ENCODE data around the gene PAX8.

PAX8 gene

DNA sequence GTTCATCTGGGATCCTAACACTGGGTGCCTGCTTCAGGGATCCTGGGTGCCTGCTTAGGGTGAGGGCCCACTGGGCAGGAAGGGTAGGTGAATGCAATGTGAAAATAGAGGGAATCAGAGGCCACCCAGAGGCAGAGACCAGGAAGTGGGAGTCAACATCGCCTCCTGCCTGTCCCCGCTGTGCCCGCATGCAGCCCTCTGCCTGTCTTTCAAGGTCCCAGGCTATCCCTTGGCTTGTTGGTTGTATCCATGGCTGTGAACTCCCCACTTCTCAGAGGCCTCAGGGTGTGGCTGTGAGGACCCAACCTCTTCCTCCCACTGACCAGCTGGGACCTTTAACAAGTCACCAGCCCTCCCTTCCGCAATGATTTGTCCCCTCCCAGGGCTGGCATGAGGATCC is 78.5 kb downstream of the PAX8 start:
- H3K27me3 ChIP-seq (ENCODE audit: insufficient read depth, low read length, poor library complexity): no peaks in the 10 kb centered on the region
- no peak overlapping the region for H3K4ac ChIP-seq (ENCODE audit: low read depth, low read length)
- no peak overlapping the region for H4K5ac ChIP-seq (ENCODE audit: low read length)
- no peaks in the 10 kb centered on the region for H3K4me1 ChIP-seq (ENCODE audit: control insufficient read depth, low read depth, low read length)
- no peaks in the 10 kb centered on the region for H3K36me3 ChIP-seq (ENCODE audit: control insufficient read depth, insufficient read depth, low read length)
- H4K8ac ChIP-seq (ENCODE audit: low read depth, low read length): no peak overlapping the region
- no peaks in the 10 kb centered on the region for H3K79me1 ChIP-seq (ENCODE audit: low read length)
- no peak overlapping the region for H3K4me3 ChIP-seq (ENCODE audit: low read length)
- no peak overlapping the region for H2BK120ac ChIP-seq (ENCODE audit: low read depth, low read length)
- H3K4me2 ChIP-seq (ENCODE audit: low read length): no peak overlapping the region
- no peak overlapping the region for H2BK15ac ChIP-seq (replicated peaks; ENCODE audit: low read depth)
- no peak overlapping the region for H3K18ac ChIP-seq (ENCODE audit: low read length)
- no peak overlapping the region for H3K23ac ChIP-seq (ENCODE audit: low read length)
- no peaks in the 10 kb centered on the region for H3K79me2 ChIP-seq (ENCODE audit: control insufficient read depth, insufficient read depth, low read length)
- H3K27ac ChIP-seq (ENCODE audit: low read depth, low read length): no peak overlapping the region
- no peak overlapping the region for H2AK5ac ChIP-seq (ENCODE audit: low read length)
- no peak overlapping the region for H3K9ac ChIP-seq (ENCODE audit: low read length)
- no CpG with 5 or more reads among the region's 4 CpGs for WGBS (ENCODE audit: extremely low coverage, insufficient coverage, low lambda C conversion rate)
- no peak overlapping the region for H3K56ac ChIP-seq (ENCODE audit: low read length)
- peak; percentile 50 for DNase-seq
- no peak overlapping the region for H2BK5ac ChIP-seq (ENCODE audit: low read length)

DNA sequence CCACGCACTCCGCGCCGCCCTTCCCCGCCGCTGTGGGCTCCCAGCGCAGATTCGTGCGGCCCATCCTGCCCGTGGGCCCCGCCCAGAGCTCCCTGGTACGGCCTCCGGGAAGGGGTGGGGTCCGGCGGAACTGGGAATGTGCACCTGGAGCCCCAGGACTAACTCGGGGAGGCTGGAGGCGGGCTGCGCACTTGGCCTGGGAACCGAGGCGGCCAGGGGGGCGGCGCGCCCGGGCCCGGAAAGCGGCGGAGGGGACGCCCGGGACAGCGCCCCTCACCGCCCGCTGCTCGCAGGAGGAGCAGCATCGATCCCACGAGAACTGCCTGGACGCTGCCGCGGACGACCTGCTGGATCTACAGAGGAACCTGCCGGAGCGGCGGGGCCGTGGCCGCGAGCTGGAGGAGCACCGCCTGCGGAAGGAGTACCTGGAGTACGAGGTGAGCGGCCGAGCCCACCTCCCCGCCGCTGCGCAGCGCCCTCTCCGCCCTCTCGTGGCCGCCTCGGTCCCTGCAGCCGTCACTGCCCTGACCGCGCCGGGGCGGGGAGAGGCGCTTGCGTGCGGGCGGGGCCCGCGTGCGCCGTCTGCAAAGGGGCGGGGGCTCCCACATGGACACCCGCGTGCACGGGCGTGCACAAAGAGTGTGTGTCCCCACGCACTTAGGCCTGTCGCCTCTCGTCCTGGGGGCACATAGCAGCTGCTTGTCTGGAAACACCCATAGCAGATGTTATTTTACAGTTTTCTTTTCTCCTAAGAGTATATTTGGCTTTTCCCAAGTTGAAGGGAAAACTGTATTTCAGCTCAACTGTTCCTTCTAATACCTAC is 79.7 kb downstream of the PAX8 start:
- H3K36me3 ChIP-seq (ENCODE audit: control insufficient read depth, insufficient read depth, low read length): no peaks in the 10 kb centered on the region
- peak overlapping the region; percentile 81 for H3K9ac ChIP-seq (ENCODE audit: low read length)
- H4K5ac ChIP-seq (ENCODE audit: low read length): no peak overlapping the region
- no peak overlapping the region for H3K23ac ChIP-seq (ENCODE audit: low read length)
- H3K4ac ChIP-seq (ENCODE audit: low read depth, low read length): no peak overlapping the region
- no peak overlapping the region for H2BK5ac ChIP-seq (ENCODE audit: low read length)
- H4K8ac ChIP-seq (ENCODE audit: low read depth, low read length): no peak overlapping the region
- H2AK5ac ChIP-seq (ENCODE audit: low read length): no peak overlapping the region
- no peak overlapping the region for H3K27ac ChIP-seq (ENCODE audit: low read depth, low read length)
- H2BK120ac ChIP-seq (ENCODE audit: low read depth, low read length): no peak overlapping the region
- no peaks in the 10 kb centered on the region for H3K79me2 ChIP-seq (ENCODE audit: control insufficient read depth, insufficient read depth, low read length)
- H3K4me3 ChIP-seq (ENCODE audit: low read length): peak overlapping the region; percentile 57
- H3K27me3 ChIP-seq (ENCODE audit: insufficient read depth, low read length, poor library complexity): no peaks in the 10 kb centered on the region
- WGBS (ENCODE audit: extremely low coverage, insufficient coverage, low lambda C conversion rate): no CpG with 5 or more reads among the region's 79 CpGs
- no peaks in the 10 kb centered on the region for H3K4me1 ChIP-seq (ENCODE audit: control insufficient read depth, low read depth, low read length)
- peak overlapping the region; percentile 15 for H3K18ac ChIP-seq (ENCODE audit: low read length)
- H3K79me1 ChIP-seq (ENCODE audit: low read length): no peaks in the 10 kb centered on the region
- H3K56ac ChIP-seq (ENCODE audit: low read length): peak overlapping the region; percentile 90
- peak overlapping the region; percentile 87 for H3K4me2 ChIP-seq (ENCODE audit: low read length)
- peak; percentile 89 for DNase-seq
- no peak overlapping the region for H2BK15ac ChIP-seq (replicated peaks; ENCODE audit: low read depth)

DNA sequence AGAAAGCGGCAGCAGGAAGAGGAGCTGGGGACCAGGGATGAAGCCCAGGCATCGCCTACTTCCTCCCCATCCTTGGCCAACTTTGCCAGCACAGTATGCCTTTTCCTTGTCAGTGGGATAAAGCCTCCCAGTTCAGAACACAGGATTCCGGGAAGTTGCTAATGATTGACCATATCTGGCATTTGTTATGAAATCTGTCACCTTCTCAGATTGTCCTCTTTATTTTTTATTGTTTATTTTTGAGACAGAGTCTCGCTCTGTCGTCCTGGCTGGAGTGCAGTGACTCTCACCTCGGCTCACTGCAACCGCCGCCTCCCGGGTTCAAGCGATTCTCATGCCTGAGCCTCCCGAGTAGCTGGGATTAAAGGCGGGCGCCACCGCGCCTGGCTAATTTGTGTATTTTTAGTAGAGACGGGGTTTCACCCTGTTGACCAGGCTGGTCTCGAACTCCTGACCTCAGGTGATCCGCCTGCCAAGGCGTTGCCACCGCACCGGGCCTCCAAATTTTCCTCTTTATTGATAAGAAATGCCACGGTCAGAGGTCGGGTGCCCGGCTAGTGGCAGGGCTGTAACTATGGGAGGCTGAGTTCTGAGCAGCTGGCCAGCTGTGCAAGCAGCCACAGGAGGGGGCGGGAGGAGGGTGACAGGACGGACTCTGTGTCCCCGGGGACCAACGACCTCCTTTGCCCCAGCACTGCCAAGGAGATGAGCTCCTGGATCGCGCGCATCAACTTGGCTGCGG is 80.5 kb downstream of the PAX8 start:
- Histone ChIP-seq H3K18ac (ENCODE audit: low read length) (no peak overlapping the region), H3K4me2 (ENCODE audit: low read length) (peak overlapping the region; percentile 77), H3K36me3 (ENCODE audit: control insufficient read depth, insufficient read depth, low read length) (no peaks in the 10 kb centered on the region), H4K8ac (ENCODE audit: low read depth, low read length) (no peak overlapping the region), H4K5ac (ENCODE audit: low read length) (no peak overlapping the region), H3K4ac (ENCODE audit: low read depth, low read length) (no peak overlapping the region), H3K4me3 (ENCODE audit: low read length) (peak overlapping the region; percentile 57), H2BK5ac (ENCODE audit: low read length) (no peak overlapping the region), H3K23ac (ENCODE audit: low read length) (no peak overlapping the region), H3K79me1 (ENCODE audit: low read length) (no peaks in the 10 kb centered on the region), H2BK15ac (replicated peaks; ENCODE audit: low read depth) (no peak overlapping the region), H3K79me2 (ENCODE audit: control insufficient read depth, insufficient read depth, low read length) (no peaks in the 10 kb centered on the region), H3K9ac (ENCODE audit: low read length) (peak overlapping the region; percentile 81), H3K27me3 (ENCODE audit: insufficient read depth, low read length, poor library complexity) (no peaks in the 10 kb centered on the region), H2BK120ac (ENCODE audit: low read depth, low read length) (no peak overlapping the region), H3K4me1 (ENCODE audit: control insufficient read depth, low read depth, low read length) (no peaks in the 10 kb centered on the region), H2AK5ac (ENCODE audit: low read length) (no peak overlapping the region), H3K56ac (ENCODE audit: low read length) (peak overlapping the region; percentile 90), H3K27ac (ENCODE audit: low read depth, low read length) (no peak overlapping the region)
- DNase-seq: no peak
- no CpG with 5 or more reads among the region's 32 CpGs for WGBS (ENCODE audit: extremely low coverage, insufficient coverage, low lambda C conversion rate)

DNA sequence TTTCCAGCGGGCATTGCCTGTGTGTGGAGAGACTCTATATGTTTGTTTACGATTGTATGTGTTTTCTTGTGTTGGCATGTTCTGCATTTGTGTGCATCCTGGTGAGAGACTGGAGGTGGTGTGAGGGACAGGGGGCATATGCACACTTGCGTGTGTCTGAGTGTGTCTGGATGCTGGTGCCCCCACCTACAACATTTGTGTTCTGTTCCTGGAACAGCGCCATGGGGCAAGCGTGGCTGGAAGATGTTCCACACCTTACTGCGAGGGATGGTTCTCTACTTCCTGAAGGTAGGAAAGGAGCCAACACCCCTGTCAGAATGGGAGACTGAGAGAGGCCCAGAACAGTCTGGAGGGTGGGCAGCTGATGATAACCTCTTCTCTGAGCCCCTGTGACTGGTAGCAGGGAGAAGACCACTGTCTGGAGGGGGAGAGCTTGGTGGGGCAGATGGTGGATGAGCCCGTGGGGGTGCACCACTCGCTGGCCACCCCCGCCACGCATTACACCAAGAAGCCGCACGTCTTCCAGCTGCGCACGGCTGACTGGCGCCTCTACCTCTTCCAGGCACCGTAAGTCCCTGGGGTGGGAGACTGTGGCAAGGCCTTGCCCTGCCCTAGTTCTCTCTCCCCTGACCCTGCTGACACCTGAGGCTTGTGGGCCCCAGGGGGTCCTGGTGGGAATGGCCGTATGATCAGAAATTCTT is 81.2 kb downstream of the PAX8 start:
- no peak overlapping the region for H3K4me3 ChIP-seq (ENCODE audit: low read length)
- H3K79me2 ChIP-seq (ENCODE audit: control insufficient read depth, insufficient read depth, low read length): no peaks in the 10 kb centered on the region
- H3K79me1 ChIP-seq (ENCODE audit: low read length): no peaks in the 10 kb centered on the region
- no peak overlapping the region for H3K9ac ChIP-seq (ENCODE audit: low read length)
- H3K4me2 ChIP-seq (ENCODE audit: low read length): no peak overlapping the region
- no CpG with 5 or more reads among the region's 17 CpGs for WGBS (ENCODE audit: extremely low coverage, insufficient coverage, low lambda C conversion rate)
- no peak overlapping the region for H2AK5ac ChIP-seq (ENCODE audit: low read length)
- H3K4me1 ChIP-seq (ENCODE audit: control insufficient read depth, low read depth, low read length): no peaks in the 10 kb centered on the region
- no peak overlapping the region for H2BK120ac ChIP-seq (ENCODE audit: low read depth, low read length)
- H3K23ac ChIP-seq (ENCODE audit: low read length): no peak overlapping the region
- H4K5ac ChIP-seq (ENCODE audit: low read length): no peak overlapping the region
- H2BK15ac ChIP-seq (replicated peaks; ENCODE audit: low read depth): no peak overlapping the region
- no peak overlapping the region for H3K4ac ChIP-seq (ENCODE audit: low read depth, low read length)
- no peaks in the 10 kb centered on the region for H3K36me3 ChIP-seq (ENCODE audit: control insufficient read depth, insufficient read depth, low read length)
- no peak overlapping the region for H3K56ac ChIP-seq (ENCODE audit: low read length)
- DNase-seq: no peak
- H2BK5ac ChIP-seq (ENCODE audit: low read length): no peak overlapping the region
- H3K27me3 ChIP-seq (ENCODE audit: insufficient read depth, low read length, poor library complexity): no peaks in the 10 kb centered on the region
- no peak overlapping the region for H4K8ac ChIP-seq (ENCODE audit: low read depth, low read length)
- H3K27ac ChIP-seq (ENCODE audit: low read depth, low read length): no peak overlapping the region
- no peak overlapping the region for H3K18ac ChIP-seq (ENCODE audit: low read length)

DNA sequence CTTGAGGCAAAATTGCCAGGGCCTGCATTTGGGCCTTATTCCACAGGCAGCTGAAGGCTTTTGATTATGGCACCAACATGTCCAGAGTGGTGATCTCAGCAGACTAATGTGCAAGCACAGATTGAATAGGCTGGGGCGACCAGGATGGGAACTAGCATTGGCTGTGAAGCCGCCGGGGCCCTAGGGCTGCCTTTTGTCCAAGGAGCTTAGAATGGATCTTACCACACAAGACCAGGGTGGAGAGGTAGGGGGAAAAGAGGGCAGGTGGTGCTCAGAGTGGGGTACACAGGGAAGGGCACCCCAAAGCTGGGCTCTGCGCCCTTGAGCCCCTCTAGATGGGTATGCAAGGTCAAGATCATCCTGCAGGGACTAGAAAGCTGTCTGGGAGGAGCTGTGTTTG is 81.9 kb downstream of the PAX8 start:
- no peak overlapping the region for H4K5ac ChIP-seq (ENCODE audit: low read length)
- H3K79me2 ChIP-seq (ENCODE audit: control insufficient read depth, insufficient read depth, low read length): no peaks in the 10 kb centered on the region
- H3K23ac ChIP-seq (ENCODE audit: low read length): no peak overlapping the region
- H3K4me1 ChIP-seq (ENCODE audit: control insufficient read depth, low read depth, low read length): no peaks in the 10 kb centered on the region
- no peak overlapping the region for H2BK5ac ChIP-seq (ENCODE audit: low read length)
- no peak overlapping the region for H2BK15ac ChIP-seq (replicated peaks; ENCODE audit: low read depth)
- no peak overlapping the region for H3K18ac ChIP-seq (ENCODE audit: low read length)
- no peaks in the 10 kb centered on the region for H3K79me1 ChIP-seq (ENCODE audit: low read length)
- DNase-seq: no peak
- no peak overlapping the region for H2AK5ac ChIP-seq (ENCODE audit: low read length)
- H4K8ac ChIP-seq (ENCODE audit: low read depth, low read length): no peak overlapping the region
- no peaks in the 10 kb centered on the region for H3K27me3 ChIP-seq (ENCODE audit: insufficient read depth, low read length, poor library complexity)
- H3K36me3 ChIP-seq (ENCODE audit: control insufficient read depth, insufficient read depth, low read length): no peaks in the 10 kb centered on the region
- no peak overlapping the region for H3K4me2 ChIP-seq (ENCODE audit: low read length)
- no peak overlapping the region for H3K9ac ChIP-seq (ENCODE audit: low read length)
- H3K4me3 ChIP-seq (ENCODE audit: low read length): no peak overlapping the region
- H2BK120ac ChIP-seq (ENCODE audit: low read depth, low read length): no peak overlapping the region
- no peak overlapping the region for H3K27ac ChIP-seq (ENCODE audit: low read depth, low read length)
- no CpG with 5 or more reads among the region's 4 CpGs for WGBS (ENCODE audit: extremely low coverage, insufficient coverage, low lambda C conversion rate)
- no peak overlapping the region for H3K56ac ChIP-seq (ENCODE audit: low read length)
- H3K4ac ChIP-seq (ENCODE audit: low read depth, low read length): no peak overlapping the region

All from mesendoderm (in vitro differentiated cells).